ENCODE data around the gene BAG2. TPM values are rescaled to one million over a fixed set of nuclear protein-coding genes. Genes with fewer than 3 reads are reported as not detected.

BAG2 gene
- total RNA-seq, 1 donor from 2014 or later: 9.7 TPM

DNA sequence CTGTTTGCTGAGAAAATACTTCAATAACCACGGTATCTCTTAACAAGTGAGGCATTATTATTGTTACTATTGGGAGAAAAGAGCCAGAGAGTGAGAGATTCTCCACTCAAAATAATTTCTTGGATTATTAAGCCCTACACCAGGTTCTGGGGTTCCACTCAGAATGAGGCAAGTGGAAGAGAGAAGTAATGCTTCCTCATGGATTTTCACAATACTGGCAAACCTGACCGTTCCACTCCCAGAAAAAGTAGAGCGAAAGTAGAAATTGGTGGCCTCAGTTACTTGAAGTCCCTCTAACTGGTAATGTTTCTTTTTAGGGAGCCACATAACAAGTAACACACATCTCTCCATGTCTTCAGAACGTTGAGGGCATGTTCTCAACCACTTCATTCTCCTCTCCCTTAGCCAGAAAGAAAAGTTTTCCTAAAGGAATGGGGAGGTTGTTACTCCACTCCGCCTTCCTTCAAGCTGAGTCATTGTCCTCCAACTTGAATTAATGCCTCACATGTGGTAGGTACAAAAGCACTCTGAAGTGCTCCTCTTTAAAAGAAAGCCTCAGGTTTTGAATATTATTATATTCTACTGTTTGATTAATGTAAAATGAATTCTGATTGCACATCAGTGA is 1.9 kb downstream of the BAG2 start:
- peaks cover 18% of the 10 kb centered on the region for H3K4me1 Mint-ChIP-seq (ENCODE audit: low read depth, unreplicated experiment)
- TF ChIP-seq EZH2 (IDR thresholded peaks at IDR 0.05; ENCODE audit: insufficient read depth, low read length): no peak
- no peaks in the 10 kb centered on the region for H3K27me3 ChIP-seq (ENCODE audit: insufficient read depth, low read length)
- peaks cover 4% of the 10 kb centered on the region for H3K36me3 ChIP-seq (ENCODE audit: insufficient read depth, low read length)
- peak overlapping the region; percentile 97 for H3K4me3 Mint-ChIP-seq (ENCODE audit: unreplicated experiment)
- no peaks in the 10 kb centered on the region for H3K9me3 Mint-ChIP-seq (ENCODE audit: unreplicated experiment)
- peaks cover 22% of the 10 kb centered on the region for H4K20me1 ChIP-seq (ENCODE audit: insufficient read depth, low read length)
- H3K4me2 ChIP-seq (ENCODE audit: low read length): peak overlapping the region; percentile 88
- no peaks in the 10 kb centered on the region for H3K27me3 Mint-ChIP-seq (ENCODE audit: low read depth, unreplicated experiment)
- DNase-seq (ENCODE audit: low read depth) (peak; percentile 82), FAIRE-seq (no peak)
- H3K9ac ChIP-seq (ENCODE audit: low read length): peak overlapping the region; percentile 92
- no peak overlapping the region for H2AFZ ChIP-seq (ENCODE audit: low read depth, low read length)
- peaks cover 66% of the 10 kb centered on the region for H3K79me2 ChIP-seq (ENCODE audit: insufficient read depth, low read length)
- peak overlapping the region; percentile 72 for H3K4me3 ChIP-seq (ENCODE audit: insufficient read depth, low read depth, low read length)
- H3K4me1 ChIP-seq (ENCODE audit: insufficient read depth, low read length): peaks cover 14% of the 10 kb centered on the region
- peak overlapping the region; percentile 61 for H3K27ac ChIP-seq (ENCODE audit: low read depth, low read length)
- H3K9me3 ChIP-seq (ENCODE audit: insufficient read depth, low read depth, low read length): no peaks in the 10 kb centered on the region
- H3K27ac Mint-ChIP-seq (ENCODE audit: unreplicated experiment): peak overlapping the region; percentile 85
- peaks cover 3% of the 10 kb centered on the region for H3K36me3 Mint-ChIP-seq (ENCODE audit: low read depth, unreplicated experiment)

DNA sequence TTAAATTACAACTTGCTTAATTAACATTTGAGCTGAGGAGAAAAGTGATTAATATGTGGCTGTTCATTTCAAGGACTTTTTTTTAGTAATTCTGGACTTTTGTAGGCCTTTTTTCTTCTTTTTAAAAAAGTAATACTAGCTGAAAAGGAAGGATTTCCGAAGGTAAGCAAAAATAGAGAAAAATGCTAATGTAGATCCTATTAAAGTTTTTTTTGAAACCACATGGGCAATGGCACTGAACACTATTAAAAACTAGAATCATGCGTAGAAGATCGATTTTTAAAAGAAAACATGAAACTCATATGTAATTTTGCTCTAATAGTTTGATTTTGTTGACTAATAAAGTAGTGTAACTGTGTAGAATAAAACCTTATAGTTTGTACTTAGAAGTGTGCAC is 2.4 kb downstream of the BAG2 start:
- H3K4me3 Mint-ChIP-seq (ENCODE audit: unreplicated experiment): peak overlapping the region; percentile 97
- Histone ChIP-seq H3K9me3 (ENCODE audit: insufficient read depth, low read depth, low read length) (no peaks in the 10 kb centered on the region), H3K36me3 (ENCODE audit: insufficient read depth, low read length) (peaks cover 4% of the 10 kb centered on the region), H3K4me1 (ENCODE audit: insufficient read depth, low read length) (peaks cover 14% of the 10 kb centered on the region), H3K4me3 (ENCODE audit: insufficient read depth, low read depth, low read length) (peak overlapping the region; percentile 72), H4K20me1 (ENCODE audit: insufficient read depth, low read length) (peaks cover 22% of the 10 kb centered on the region), H3K27me3 (ENCODE audit: insufficient read depth, low read length) (no peaks in the 10 kb centered on the region), H3K4me2 (ENCODE audit: low read length) (peak overlapping the region; percentile 88), H3K9ac (ENCODE audit: low read length) (peak overlapping the region; percentile 92), H2AFZ (ENCODE audit: low read depth, low read length) (no peak overlapping the region), H3K79me2 (ENCODE audit: insufficient read depth, low read length) (peaks cover 71% of the 10 kb centered on the region), H3K27ac (ENCODE audit: low read depth, low read length) (peak overlapping the region; percentile 61)
- H3K4me1 Mint-ChIP-seq (ENCODE audit: low read depth, unreplicated experiment): peaks cover 18% of the 10 kb centered on the region
- H3K9me3 Mint-ChIP-seq (ENCODE audit: unreplicated experiment): no peaks in the 10 kb centered on the region
- H3K27ac Mint-ChIP-seq (ENCODE audit: unreplicated experiment): peak overlapping the region; percentile 85
- no peak for FAIRE-seq
- H3K27me3 Mint-ChIP-seq (ENCODE audit: low read depth, unreplicated experiment): no peaks in the 10 kb centered on the region
- no peak for TF ChIP-seq EZH2 (IDR thresholded peaks at IDR 0.05; ENCODE audit: insufficient read depth, low read length)
- peaks cover 3% of the 10 kb centered on the region for H3K36me3 Mint-ChIP-seq (ENCODE audit: low read depth, unreplicated experiment)
- no peak for DNase-seq (ENCODE audit: low read depth)

DNA sequence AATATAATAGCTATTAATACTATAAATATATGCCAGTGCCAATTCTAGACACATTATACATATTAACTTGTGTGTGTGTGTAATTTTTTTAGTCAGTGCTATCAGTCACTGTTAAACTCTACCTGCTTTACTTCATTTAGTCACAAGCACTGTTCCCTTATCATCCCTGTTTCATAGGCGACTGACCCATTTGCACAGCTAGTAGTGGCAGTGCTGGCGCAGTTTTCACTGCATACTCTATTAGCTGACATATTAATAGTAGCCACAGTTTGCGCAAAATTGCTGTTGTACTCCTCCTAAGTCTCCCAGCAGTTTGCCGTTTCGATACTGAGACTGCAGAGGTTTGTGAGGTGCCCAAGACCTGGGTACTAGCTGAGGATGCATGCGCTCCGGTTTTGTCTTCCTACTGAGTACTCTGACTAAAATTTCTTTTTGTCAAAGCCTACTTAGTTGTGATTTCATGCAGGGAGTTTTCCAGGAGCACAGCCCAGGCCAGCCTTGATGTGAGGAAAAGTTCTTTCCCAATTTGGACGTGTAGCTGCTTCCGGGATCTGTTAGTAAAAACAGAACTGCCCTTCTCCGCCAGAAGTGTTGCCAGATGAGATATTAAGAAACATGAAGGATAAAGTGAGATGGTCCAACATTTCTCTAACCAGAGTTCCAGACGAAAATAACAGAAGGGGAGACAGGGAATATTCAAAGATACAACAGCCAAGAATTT is 5.6 kb downstream of the BAG2 start:
- Histone ChIP-seq H3K79me2 (ENCODE audit: insufficient read depth, low read length) (peaks cover 95% of the 10 kb centered on the region), H3K4me1 (ENCODE audit: insufficient read depth, low read length) (peaks cover 11% of the 10 kb centered on the region), H3K9me3 (ENCODE audit: insufficient read depth, low read depth, low read length) (no peaks in the 10 kb centered on the region), H4K20me1 (ENCODE audit: insufficient read depth, low read length) (peaks cover 36% of the 10 kb centered on the region), H3K9ac (ENCODE audit: low read length) (no peak overlapping the region), H2AFZ (ENCODE audit: low read depth, low read length) (no peak overlapping the region), H3K27ac (ENCODE audit: low read depth, low read length) (no peak overlapping the region), H3K4me3 (ENCODE audit: insufficient read depth, low read depth, low read length) (no peak overlapping the region), H3K27me3 (ENCODE audit: insufficient read depth, low read length) (no peaks in the 10 kb centered on the region), H3K4me2 (ENCODE audit: low read length) (no peak overlapping the region), H3K36me3 (ENCODE audit: insufficient read depth, low read length) (peaks cover 12% of the 10 kb centered on the region)
- TF ChIP-seq, protein P1, sequence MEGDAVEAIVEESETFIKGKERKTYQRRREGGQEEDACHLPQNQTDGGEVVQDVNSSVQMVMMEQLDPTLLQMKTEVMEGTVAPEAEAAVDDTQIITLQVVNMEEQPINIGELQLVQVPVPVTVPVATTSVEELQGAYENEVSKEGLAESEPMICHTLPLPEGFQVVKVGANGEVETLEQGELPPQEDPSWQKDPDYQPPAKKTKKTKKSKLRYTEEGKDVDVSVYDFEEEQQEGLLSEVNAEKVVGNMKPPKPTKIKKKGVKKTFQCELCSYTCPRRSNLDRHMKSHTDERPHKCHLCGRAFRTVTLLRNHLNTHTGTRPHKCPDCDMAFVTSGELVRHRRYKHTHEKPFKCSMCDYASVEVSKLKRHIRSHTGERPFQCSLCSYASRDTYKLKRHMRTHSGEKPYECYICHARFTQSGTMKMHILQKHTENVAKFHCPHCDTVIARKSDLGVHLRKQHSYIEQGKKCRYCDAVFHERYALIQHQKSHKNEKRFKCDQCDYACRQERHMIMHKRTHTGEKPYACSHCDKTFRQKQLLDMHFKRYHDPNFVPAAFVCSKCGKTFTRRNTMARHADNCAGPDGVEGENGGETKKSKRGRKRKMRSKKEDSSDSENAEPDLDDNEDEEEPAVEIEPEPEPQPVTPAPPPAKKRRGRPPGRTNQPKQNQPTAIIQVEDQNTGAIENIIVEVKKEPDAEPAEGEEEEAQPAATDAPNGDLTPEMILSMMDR (IDR thresholded peaks at IDR 0.05; ENCODE audit: insufficient read depth, low read depth, low read length): no peak
- TF ChIP-seq EZH2 (IDR thresholded peaks at IDR 0.05; ENCODE audit: insufficient read depth, low read length): no peak
- no peaks in the 10 kb centered on the region for H3K9me3 Mint-ChIP-seq (ENCODE audit: unreplicated experiment)
- H3K36me3 Mint-ChIP-seq (ENCODE audit: low read depth, unreplicated experiment): peaks cover 3% of the 10 kb centered on the region
- peaks cover 24% of the 10 kb centered on the region for H3K4me1 Mint-ChIP-seq (ENCODE audit: low read depth, unreplicated experiment)
- DNase-seq (ENCODE audit: low read depth) (no peak), FAIRE-seq (no peak)
- no peak overlapping the region for H3K4me3 Mint-ChIP-seq (ENCODE audit: unreplicated experiment)
- no peaks in the 10 kb centered on the region for H3K27me3 Mint-ChIP-seq (ENCODE audit: low read depth, unreplicated experiment)
- no peak overlapping the region for H3K27ac Mint-ChIP-seq (ENCODE audit: unreplicated experiment)

All from astrocyte (in vitro differentiated cells and primary cell).